GM19395 (cell line): Measurements from ENCODE around the gene CNTNAP5.

Experiments used
- ATAC-seq: cut with Tn5 transposase; IDR thresholded peaks from one replicate; pipeline ENCODE4 v1.9.1; 2021; ENCODE audit warnings: mild to moderate bottlenecking, moderate library complexity; ENCODE audit not compliant: unreplicated experiment

CNTNAP5 gene

DNA sequence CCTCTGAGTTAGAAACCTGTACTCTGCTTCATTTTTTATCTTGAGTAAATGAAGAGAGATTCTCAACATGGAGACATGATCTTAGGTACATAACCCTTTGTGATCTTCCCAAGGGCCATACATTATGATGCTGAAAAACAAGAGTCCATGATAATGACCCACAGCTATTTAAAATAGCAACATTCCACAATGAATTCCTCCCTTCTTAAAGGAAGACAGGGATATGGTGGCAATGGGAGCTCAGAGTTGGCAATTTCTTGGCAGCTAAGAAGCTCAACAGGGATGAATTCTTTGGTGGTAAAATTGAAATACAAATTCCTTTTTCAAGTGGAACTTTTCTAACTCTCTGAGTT lies 638.5 kb downstream of the CNTNAP5 start:
- no peak for ATAC-seq

GRCh38 chr2:124664363-124664762 lies 639.3 kb downstream of the CNTNAP5 start:
- no peak for ATAC-seq

DNA sequence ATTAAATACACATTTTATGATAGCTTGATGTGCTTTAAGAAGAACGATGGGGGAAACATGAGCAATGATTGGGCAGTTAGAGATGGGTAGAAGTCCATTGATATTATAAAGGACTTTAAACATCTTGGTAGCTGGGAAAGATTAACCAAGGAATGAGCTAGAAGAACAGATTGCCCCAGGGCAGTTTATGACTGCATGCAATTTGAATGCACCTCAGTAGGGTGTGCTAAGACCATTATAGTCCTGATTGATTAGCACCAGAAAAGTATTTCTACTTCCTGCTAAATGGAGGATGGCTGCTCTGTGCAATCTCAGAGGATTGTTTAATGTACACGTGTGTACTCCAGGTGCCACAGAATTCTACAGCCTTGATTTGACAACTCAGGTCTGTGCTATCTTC lies 641.9 kb downstream of the CNTNAP5 start:
- no peak for ATAC-seq

- ATAC-seq = no peak
These were observed 643.1 kb downstream of the CNTNAP5 start for GRCh38 chr2:124668161-124668560.

DNA sequence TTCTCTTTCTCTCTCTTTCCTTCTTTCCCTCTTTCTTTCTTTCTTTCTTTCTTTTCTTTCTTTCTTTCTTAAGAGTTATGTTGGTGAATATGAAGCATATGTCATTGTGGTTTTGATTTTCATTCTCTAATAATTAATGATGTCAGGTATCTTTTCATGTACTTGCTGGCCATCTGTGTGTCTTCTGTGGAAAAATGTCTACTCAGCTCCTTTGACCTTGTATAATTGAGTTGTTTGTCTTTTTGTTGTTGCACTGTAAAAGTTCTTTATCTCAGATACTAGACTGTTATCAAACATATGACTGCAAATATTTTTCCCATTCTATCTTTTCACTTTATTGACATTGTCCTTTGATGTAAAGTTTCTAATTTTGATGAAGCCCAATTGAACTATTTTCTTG lies 645.1 kb downstream of the CNTNAP5 start:
- no peak for ATAC-seq

DNA sequence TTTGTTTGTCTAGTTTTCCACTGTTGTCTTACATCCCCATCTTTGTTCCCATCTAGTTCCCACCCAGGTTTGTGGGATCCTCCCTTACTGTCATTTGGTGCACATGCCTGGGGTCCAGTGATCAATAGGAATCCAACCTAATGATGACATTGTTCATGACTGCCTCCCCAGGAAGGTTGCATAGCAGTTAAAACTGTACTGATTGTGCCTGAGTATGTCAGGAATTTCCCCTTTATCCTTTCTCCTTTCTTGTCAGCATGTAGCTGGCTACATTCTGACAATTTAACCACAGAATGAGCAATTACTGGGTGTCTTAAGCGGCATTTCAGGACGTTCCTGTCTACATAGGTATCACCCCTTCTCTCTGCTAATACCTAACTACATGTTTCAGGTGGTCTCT lies 653.0 kb downstream of the CNTNAP5 start:
- ATAC-seq = no peak

DNA sequence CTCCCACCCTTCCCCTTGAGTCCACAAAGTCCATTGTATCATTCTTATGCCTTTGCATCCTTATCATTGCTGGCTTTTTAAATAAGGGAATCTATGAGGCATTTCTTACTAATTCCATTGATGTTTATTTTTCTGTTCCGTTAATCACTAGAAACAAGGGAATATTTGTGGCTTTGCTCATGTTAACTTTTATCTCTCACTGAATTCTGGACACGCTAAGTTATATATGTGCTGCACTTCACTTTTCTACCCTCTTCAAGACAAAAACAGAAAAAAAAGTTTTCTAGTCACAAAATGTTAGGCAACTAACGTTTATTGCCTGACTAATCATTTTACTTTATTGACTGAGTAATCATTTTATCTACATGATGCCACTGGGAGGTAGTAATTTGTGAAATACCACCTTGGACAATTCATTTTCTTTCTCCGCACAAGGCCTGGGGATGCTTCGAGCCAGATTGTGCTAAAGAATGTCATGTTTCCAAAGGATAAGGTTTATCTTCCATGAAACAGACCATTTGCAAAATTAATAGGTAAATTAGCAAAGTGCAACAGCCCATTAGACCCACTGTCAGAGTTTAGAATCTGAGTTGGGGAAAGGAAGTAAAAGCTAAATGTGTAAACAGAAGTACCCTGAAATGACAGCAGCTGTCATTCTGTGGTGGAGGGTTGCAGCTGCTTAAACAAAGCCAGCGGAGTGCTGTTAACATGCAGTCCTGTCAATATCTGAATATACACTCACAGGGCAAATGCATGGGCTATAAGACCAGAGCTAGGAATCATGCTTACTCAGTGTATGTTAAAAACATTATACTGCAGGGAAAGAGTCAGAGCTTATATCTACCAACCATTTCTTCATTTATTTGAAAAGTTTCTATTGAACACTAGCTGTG lies 658.7 kb downstream of the CNTNAP5 start:
- no peak for ATAC-seq

DNA sequence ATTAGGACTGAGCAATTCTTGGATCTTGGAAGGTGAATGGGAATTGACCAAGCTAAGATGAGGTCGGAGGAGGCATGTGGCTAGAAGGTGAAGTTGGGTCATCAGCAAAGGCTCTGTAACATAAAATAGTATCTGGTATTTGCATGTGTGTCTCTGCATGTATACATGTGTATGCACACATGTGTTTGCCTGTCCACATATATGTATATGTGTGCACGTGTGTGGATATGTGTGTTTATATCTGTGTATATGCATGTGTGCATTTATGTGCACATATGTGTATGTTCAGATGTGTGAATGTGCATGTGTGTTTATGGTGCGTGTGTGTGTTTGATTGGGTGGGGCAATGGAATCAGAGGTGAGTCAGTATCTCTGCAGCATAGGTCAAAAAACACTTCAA lies 664.3 kb downstream of the CNTNAP5 start:
- ATAC-seq = no peak

DNA sequence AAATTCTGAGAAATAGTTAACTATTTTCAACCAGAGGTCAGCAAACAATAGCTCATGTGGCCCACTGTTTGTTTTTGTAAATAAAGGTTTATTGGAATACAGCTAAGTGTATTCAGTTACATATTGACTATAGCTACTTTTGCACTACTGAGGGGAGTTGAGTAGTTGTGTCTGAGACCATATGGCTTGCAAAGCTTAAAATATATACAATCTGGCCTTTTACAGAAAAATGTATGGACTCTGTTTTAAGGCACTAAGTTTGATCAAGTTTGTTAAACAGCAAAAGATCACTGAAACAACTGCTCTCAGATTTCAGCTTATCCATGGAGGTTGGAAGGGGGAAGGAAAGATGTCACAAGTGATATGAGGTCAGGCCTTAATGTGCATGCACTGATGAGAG lies 667.1 kb downstream of the CNTNAP5 start:
- ATAC-seq = no peak

- no peak for ATAC-seq
These were observed 667.6 kb downstream of the CNTNAP5 start for GRCh38 chr2:124692707-124693106.

GRCh38 chr2:124693156-124693555 lies 668.1 kb downstream of the CNTNAP5 start:
- no peak for ATAC-seq

- ATAC-seq = no peak
These were observed 674.0 kb downstream of the CNTNAP5 start for GRCh38 chr2:124698979-124699565.

- ATAC-seq = no peak
These were observed 677.7 kb downstream of the CNTNAP5 start for GRCh38 chr2:124702777-124703176.

DNA sequence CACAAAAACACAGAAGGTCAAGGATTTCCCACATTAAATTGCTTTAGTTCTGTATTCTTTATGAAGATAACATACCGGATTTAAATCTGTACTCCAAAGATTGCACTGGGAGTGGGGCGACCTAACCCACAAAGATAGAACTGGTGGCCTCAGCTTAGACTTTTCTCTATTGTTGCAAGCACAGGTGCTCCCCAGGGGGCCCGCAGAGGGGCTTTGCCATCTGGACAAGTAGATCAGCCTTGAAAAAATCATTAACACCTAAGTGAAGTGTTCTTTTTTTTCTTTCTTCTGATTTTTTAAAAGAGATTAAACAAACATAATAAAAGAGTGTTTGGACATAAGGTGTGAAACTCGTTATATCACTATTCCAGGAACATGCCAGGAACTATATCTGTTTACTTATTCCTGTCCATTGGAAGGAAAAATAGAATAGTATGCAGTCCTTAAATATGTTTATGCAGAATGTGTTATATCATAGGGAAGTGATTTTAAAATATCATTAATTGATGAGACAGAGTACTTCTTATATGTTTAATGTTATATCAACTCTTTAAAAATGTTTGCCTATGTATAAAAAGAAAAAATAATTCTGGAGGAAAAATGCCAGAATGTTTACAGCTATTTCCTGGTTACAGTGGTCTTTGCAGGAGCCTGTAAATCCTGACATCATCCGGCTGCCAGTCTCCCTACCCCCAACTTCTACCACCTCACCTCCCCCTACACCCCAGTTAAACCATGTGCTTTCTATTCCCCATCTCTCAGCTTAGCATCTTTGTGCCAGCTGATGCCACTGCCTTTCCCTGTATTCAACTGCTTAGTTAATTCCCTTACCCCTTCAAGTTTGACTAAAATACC lies 679.2 kb downstream of the CNTNAP5 start:
- no peak for ATAC-seq

GRCh38 chr2:124708661-124709060 lies 683.6 kb downstream of the CNTNAP5 start:
- ATAC-seq = no peak

DNA sequence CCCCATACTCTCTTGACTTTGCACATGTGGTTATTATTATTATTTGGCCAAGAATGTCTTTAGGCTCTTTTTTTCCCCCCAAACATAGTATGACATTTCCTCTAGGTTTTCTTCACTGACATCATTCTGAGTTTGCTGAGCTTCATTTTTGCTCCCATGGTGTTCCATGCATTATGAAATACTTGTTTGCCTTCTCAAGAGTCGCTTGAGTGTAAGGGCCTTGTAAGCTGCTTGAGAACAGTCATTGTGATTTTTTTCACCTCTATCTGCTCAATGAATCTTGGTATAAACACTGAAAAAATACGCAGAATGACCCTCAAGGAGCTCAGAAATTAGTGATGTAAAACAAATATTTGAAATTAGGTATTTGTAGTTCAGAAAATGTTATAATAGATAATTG lies 688.9 kb downstream of the CNTNAP5 start:
- ATAC-seq = no peak

GRCh38 chr2:124725187-124725586 lies 700.1 kb downstream of the CNTNAP5 start:
- no peak for ATAC-seq

DNA sequence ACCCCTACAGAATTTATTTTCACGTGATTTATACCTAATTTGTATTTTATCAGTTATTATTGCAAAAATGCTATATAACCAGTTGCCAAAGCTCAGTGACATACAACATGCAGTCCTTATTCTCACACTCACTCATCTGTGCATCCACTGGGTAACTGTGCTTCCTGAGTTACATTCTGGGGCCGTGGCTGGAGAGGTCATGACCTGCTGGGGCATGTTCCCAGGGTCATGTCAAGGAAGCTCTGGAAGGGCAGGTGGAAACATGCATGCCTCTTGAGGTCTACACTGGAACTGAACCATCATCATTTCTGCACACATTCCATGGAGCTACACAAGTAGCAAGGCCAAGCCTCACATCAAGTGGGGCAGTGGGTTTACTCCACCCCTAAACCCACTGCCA lies 715.5 kb downstream of the CNTNAP5 start:
- ATAC-seq = no peak

- ATAC-seq = no peak
These were observed 728.8 kb downstream of the CNTNAP5 start for GRCh38 chr2:124753842-124754241.

GRCh38 chr2:124755386-124755785 lies 730.3 kb downstream of the CNTNAP5 start:
- no peak for ATAC-seq

DNA sequence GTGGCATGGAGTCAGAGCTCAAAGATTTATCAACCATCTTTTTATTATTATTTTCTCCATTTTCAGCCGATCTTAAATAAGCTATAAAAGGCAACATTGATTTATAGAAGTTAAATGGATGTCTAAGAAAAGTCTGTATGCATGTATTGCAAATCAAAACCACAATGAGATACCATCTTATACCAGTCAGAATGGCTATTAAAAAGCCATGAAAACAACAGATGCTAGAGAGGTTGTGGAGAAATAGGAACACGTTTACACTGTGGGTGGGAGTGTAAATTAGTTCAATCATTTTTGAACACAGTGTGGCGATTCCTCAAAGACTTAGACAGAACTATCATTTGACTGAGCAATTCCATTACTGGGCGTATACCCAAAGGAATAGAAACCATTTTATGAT lies 731.0 kb downstream of the CNTNAP5 start:
- no peak for ATAC-seq

GRCh38 chr2:124762388-124762787 lies 737.3 kb downstream of the CNTNAP5 start:
- no peak for ATAC-seq
